SK-N-SH (cell line): ENCODE results near the gene PCDH1. TPM values are rescaled to one million over a fixed set of nuclear protein-coding genes. Genes with fewer than 3 reads are reported as not detected.

Source experiments
- CTCF ChIA-PET: fragments of 300-600, 350-600 bp; formaldehyde crosslinking; extraction: SDS; loops from one replicate; lab custom pipeline; 2021; lab: Yijun Ruan, JAX
- POLR2A ChIA-PET: fragments of 350-600 bp; sonication (Branson Sonifier 250); formaldehyde crosslinking; extraction: SDS; loops from one replicate; lab custom pipeline; 2020; ENCODE audit warnings: antibody characterized with exemption, inconsistent platforms; lab: Yijun Ruan, JAX
- DNase-seq: peaks from one replicate; pipeline ENCODE4 v3.0.0; 2012
- H2AFZ ChIP-seq: fragments of 200-600 bp; sonication (generic); 2 replicates; pipeline ENCODE4 v1.8.1; 2016; ENCODE audit warnings: antibody characterized with exemption, mild to moderate bottlenecking, low read depth
- H3F3A ChIP-seq: fragments of 200-600 bp; sonication (generic); replicated peaks from 2 replicates; pipeline ENCODE3; 2016; ENCODE audit warnings: antibody characterized with exemption, mild to moderate bottlenecking; ENCODE audit not compliant: insufficient read depth
- H3K27ac ChIP-seq, 2 experiments: fragments of 200-500 bp in 1 of 2; fragments of 200-600 bp in 1 of 2; sonication (Bioruptor generic) in 1 of 2; sonication (generic), shearing (Covaris generic) in 1 of 2; 2 replicates each; pipeline versions ENCODE4 v1.5.1 to v1.6.1; 2014 to 2016; ENCODE audit warnings: low read depth in 2 of 2, inconsistent platforms in 1 of 2, low read length in 1 of 2, mild to moderate bottlenecking in 1 of 2, mixed read lengths in 1 of 2
- H3K27me3 ChIP-seq: fragments of 200-600 bp; sonication (generic), shearing (Covaris generic); 2 replicates; pipeline ENCODE4 v1.6.1; 2016; ENCODE audit warnings: mixed run types; ENCODE audit not compliant: insufficient read depth
- H3K36me3 ChIP-seq, 2 experiments: fragments of 200-500 bp in 1 of 2; fragments of 200-600 bp in 1 of 2; sonication (Bioruptor generic) in 1 of 2; sonication (generic) in 1 of 2; replicated peaks in 1 of 2; 2 replicates each; pipeline versions ENCODE3 to v1.5.1; 2014 to 2016; ENCODE audit warnings: low read length in 1 of 2, mild to moderate bottlenecking in 1 of 2; ENCODE audit not compliant: insufficient read depth in 2 of 2, control insufficient read depth in 1 of 2
- H3K4me1 ChIP-seq, 2 experiments: fragments of 200-500 bp in 1 of 2; fragments of 200-600 bp in 1 of 2; sonication (Bioruptor generic) in 1 of 2; sonication (generic), shearing (Covaris generic) in 1 of 2; 2 replicates each; pipeline versions ENCODE4 v1.5.1 to v1.6.1; 2014 to 2016; ENCODE audit warnings: low read depth in 1 of 2, low read length in 1 of 2, mixed run types in 1 of 2; ENCODE audit not compliant: insufficient read depth in 2 of 2, control insufficient read depth in 1 of 2
- H3K4me2 ChIP-seq: fragments of 200-600 bp; sonication (generic), shearing (Covaris generic); 2 replicates; pipeline ENCODE4 v1.6.1; 2017; ENCODE audit warnings: mixed run types
- H3K4me3 ChIP-seq, 2 experiments: fragments of 200-500 bp in 1 of 2; fragments of 200-600 bp in 1 of 2; sonication (Bioruptor generic) in 1 of 2; sonication (generic), shearing (Covaris generic) in 1 of 2; 2 replicates each; pipeline versions ENCODE4 v1.5.1 to v1.8.1; 2014 to 2016; ENCODE audit warnings: low read depth in 2 of 2, inconsistent platforms in 1 of 2, low read length in 1 of 2, mild to moderate bottlenecking in 1 of 2, mixed read lengths in 1 of 2, moderate library complexity in 1 of 2
- H3K79me2 ChIP-seq: fragments of 200-600 bp; sonication (generic); 2 replicates; pipeline ENCODE4 v1.8.1; 2017; ENCODE audit warnings: mild to moderate bottlenecking; ENCODE audit not compliant: insufficient read depth
- H3K9ac ChIP-seq: fragments of 200-600 bp; sonication (generic); 2 replicates; pipeline ENCODE4 v1.6.1; 2017; ENCODE audit warnings: mixed run types
- H3K9me2 ChIP-seq: fragments of 200-600 bp; sonication (generic); 2 replicates; pipeline ENCODE4 v1.6.1; 2017; ENCODE audit warnings: mixed run types
- H3K9me3 ChIP-seq: fragments of 200-600 bp; sonication (generic); 2 replicates; pipeline ENCODE4 v1.6.1; 2017; ENCODE audit warnings: mixed run types, mild to moderate bottlenecking, moderate library complexity
- H4K20me1 ChIP-seq: fragments of 200-600 bp; sonication (generic); 2 replicates; pipeline ENCODE4 v1.6.1; 2017; ENCODE audit warnings: mild to moderate bottlenecking, mixed run types; ENCODE audit not compliant: insufficient read depth
- CHD2 ChIP-seq: fragments of 150-350 bp; IDR thresholded peaks from 2 replicates; pipeline ENCODE4 v1.6.1; 2018; ENCODE audit warnings: low read length; ENCODE audit not compliant: partially characterized antibody
- ELF1 ChIP-seq: IDR thresholded peaks from 2 replicates; pipeline ENCODE4 v1.4.0; 2012
- EP300 ChIP-seq, 2 experiments: IDR thresholded peaks; 2 replicates each; pipeline versions ENCODE4 v1.4.0 to v1.6.1; 2012; ENCODE audit warnings: borderline replicate concordance in 1 of 2, low read depth in 1 of 2, low read length in 1 of 2
- EZH2phosphoT487 ChIP-seq: fragments of 200-600 bp; sonication (generic); IDR thresholded peaks from 2 replicates; pipeline ENCODE4 v1.6.1; 2017; ENCODE audit warnings: low read depth, mixed run types, mild to moderate bottlenecking, antibody characterized with exemption, moderate library complexity, borderline replicate concordance
- FOXJ3 ChIP-seq: sonication (generic); formaldehyde crosslinking; IDR thresholded peaks from 2 replicates; pipeline ENCODE4 v1.5.1; 2020; ENCODE audit warnings: mild to moderate bottlenecking, missing genetic modification reagents
- FOXM1 ChIP-seq: IDR thresholded peaks from 2 replicates; pipeline ENCODE4 v1.4.0; 2012; ENCODE audit warnings: low read depth, mild to moderate bottlenecking
- GABPA ChIP-seq: IDR thresholded peaks from 2 replicates; pipeline ENCODE4 v1.4.0; 2012; ENCODE audit warnings: low read depth, mild to moderate bottlenecking
- GATA2 ChIP-seq: sonication (generic); formaldehyde crosslinking; IDR thresholded peaks from 2 replicates; pipeline ENCODE4 v1.5.0; 2020; ENCODE audit warnings: mild to moderate bottlenecking, missing genetic modification reagents
- MXI1 ChIP-seq: IDR thresholded peaks from 2 replicates; pipeline ENCODE4 v1.6.1; 2012; ENCODE audit warnings: mild to moderate bottlenecking, low read depth, low read length, improper control_type of control experiment
- RAD21 ChIP-seq: IDR thresholded peaks from 2 replicates; pipeline ENCODE4 v1.6.1; 2012; ENCODE audit warnings: mild to moderate bottlenecking, low read length
- RCOR1 ChIP-seq: fragments of 150-350 bp; IDR thresholded peaks from 2 replicates; pipeline ENCODE4 v1.6.1; 2017; ENCODE audit warnings: antibody characterized with exemption, low read length
- SIN3A ChIP-seq: IDR thresholded peaks from 2 replicates; pipeline ENCODE4 v1.6.1; 2012; ENCODE audit warnings: low read depth, mild to moderate bottlenecking, low read length, moderate library complexity, borderline replicate concordance
- TAF1 ChIP-seq: IDR thresholded peaks from 2 replicates; pipeline ENCODE4 v1.6.1; 2012; ENCODE audit warnings: low read depth, mild to moderate bottlenecking, low read length, moderate library complexity, borderline replicate concordance
- TCF12 ChIP-seq: IDR thresholded peaks from 2 replicates; pipeline ENCODE4 v1.4.0; 2012
- TEAD4 ChIP-seq: IDR thresholded peaks from 2 replicates; pipeline ENCODE4 v1.4.0; 2012; ENCODE audit warnings: mild to moderate bottlenecking, borderline replicate concordance; ENCODE audit not compliant: insufficient read depth
- WGBS: methylation state at CpG from one replicate; pipeline ENCODE4 v1.1.6; 2017; ENCODE audit warnings: low lambda C conversion rate; 5-methylcytosine and 5-hydroxymethylcytosine counted together
- polyA plus RNA-seq, 3 experiments: library from polyadenylated mRNA; depleted of rRNA; stranded (reverse); fragments of >200 nt; gene quantifications; 2 replicates each; pipeline ENCODE4 v1.2.3, GENCODE V29; 2012
- TF ChIP-seq, protein P1 (sequence below): IDR thresholded peaks from 2 replicates; pipeline ENCODE4 v1.4.0; 2012; ENCODE audit warnings: low read depth, borderline replicate concordance
- TF ChIP-seq, protein P2 (sequence below): fragments of 200-600 bp; sonication (generic); IDR thresholded peaks from 2 replicates; pipeline ENCODE4 v1.6.1; 2017; ENCODE audit warnings: antibody characterized with exemption, mild to moderate bottlenecking, moderate library complexity

The PCDH1 gene
- polyA plus RNA-seq, 1 of the 3 experiments (the other 2 are of a cell fraction) = 0.08 TPM

DNA sequence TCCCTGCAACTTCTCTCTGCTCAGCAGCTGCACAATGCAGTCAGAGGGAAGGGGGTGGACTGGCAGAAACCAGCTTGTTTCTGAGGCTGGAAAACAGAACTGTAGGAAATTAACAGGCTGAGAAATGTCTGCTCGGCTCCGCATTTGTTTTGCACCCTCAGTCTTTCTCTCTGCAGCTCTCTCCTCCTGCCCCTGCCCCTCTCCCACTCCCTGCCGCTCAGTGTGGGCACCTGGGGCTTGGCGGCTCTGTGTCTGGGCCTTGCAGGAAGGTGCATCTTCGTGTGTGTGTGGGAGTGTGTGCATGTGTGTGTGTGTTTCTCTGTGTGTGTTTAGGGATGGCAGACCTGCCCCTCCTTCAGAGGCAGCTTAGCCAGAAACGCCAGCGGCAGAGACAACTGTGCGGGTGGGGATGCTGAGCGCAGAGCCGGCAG lies 53.0 kb downstream of the PCDH1 start:
- no peak overlapping the region for H3K9ac ChIP-seq
- H4K20me1 ChIP-seq = no peaks in the 10 kb centered on the region
- no peak overlapping the region for H3K4me2 ChIP-seq
- H3K4me1 ChIP-seq = peaks cover 8 to 42% of the 10 kb centered on the region in 2 experiments; a peak in 2 of 4 replicates
- 40% methylated on average over 10 of the region's 10 CpGs for WGBS
- POLR2A ChIA-PET = interaction anchor here (0.6 to 3.2 kb wide), 13 partner anchors 9 to 1710 kb away, joined by 3 to 13 read pairs (median 4); partner anchors contain the start of genes DELE1 and PCDH1
- no peaks in the 10 kb centered on the region for H3K9me3 ChIP-seq
- H3K9me2 ChIP-seq = no peaks in the 10 kb centered on the region
- H3K79me2 ChIP-seq = no peaks in the 10 kb centered on the region
- no peaks in the 10 kb centered on the region for H3F3A ChIP-seq
- H3K4me3 ChIP-seq = no peak overlapping the region
- H3K27ac ChIP-seq = peak overlapping the region in 1 of 2 experiments; percentile 66; a peak in 2 of 4 replicates
- H3K27me3 ChIP-seq = peaks cover 7% of the 10 kb centered on the region
- DNase-seq = peak; percentile 62
- TF ChIP-seq CHD2 (no peak), TAF1 (no peak), SIN3A (no peak), EZH2phosphoT487 (no peak), GATA2 (CRISPR knock-in tag) (no peak), FOXM1 (no peak), TEAD4 (no peak), RAD21 (peak; percentile 8; the same call in 1 of the 2 replicates), ELF1 (no peak), MXI1 (no peak), EP300 (IDR thresholded peaks at IDR 0.05; ENCODE audit: borderline replicate concordance in 1 of 2, low read depth in 1 of 2, low read length in 1 of 2) (peak in 1 of 2 experiments; percentile 60; a peak in 1 of 4 replicates), FOXJ3 (CRISPR knock-in tag) (peak; percentile 84), TCF12 (no peak), RCOR1 (no peak), GABPA (no peak)
- TF ChIP-seq, protein P1, sequence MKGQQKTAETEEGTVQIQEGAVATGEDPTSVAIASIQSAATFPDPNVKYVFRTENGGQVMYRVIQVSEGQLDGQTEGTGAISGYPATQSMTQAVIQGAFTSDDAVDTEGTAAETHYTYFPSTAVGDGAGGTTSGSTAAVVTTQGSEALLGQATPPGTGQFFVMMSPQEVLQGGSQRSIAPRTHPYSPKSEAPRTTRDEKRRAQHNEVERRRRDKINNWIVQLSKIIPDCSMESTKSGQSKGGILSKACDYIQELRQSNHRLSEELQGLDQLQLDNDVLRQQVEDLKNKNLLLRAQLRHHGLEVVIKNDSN = no peak
- TF ChIP-seq, protein P2, sequence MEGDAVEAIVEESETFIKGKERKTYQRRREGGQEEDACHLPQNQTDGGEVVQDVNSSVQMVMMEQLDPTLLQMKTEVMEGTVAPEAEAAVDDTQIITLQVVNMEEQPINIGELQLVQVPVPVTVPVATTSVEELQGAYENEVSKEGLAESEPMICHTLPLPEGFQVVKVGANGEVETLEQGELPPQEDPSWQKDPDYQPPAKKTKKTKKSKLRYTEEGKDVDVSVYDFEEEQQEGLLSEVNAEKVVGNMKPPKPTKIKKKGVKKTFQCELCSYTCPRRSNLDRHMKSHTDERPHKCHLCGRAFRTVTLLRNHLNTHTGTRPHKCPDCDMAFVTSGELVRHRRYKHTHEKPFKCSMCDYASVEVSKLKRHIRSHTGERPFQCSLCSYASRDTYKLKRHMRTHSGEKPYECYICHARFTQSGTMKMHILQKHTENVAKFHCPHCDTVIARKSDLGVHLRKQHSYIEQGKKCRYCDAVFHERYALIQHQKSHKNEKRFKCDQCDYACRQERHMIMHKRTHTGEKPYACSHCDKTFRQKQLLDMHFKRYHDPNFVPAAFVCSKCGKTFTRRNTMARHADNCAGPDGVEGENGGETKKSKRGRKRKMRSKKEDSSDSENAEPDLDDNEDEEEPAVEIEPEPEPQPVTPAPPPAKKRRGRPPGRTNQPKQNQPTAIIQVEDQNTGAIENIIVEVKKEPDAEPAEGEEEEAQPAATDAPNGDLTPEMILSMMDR = no peak
- no peaks in the 10 kb centered on the region for H3K36me3 ChIP-seq
- CTCF ChIA-PET = interaction anchor here (0.7 to 20.2 kb wide), 15 partner anchors 11 to 136 kb away, joined by 3 to 447 read pairs (median 11); partner anchors contain the start of gene PCDH1
- no peak overlapping the region for H2AFZ ChIP-seq
